IPS-11a (cell line): ENCODE data around the gene PMPCA.
A peak's percentile ranks its signal among the peaks of the same experiment; 100 is the strongest.

Experiments
- H3K4me3 ChIP-seq: one replicate; pipeline ENCODE4 v1.5.1; 2013; ENCODE audit warnings: low read depth, low read length, control low read depth

The PMPCA gene

GRCh38 chr9:136433043-136433715 is 22.7 kb downstream of the PMPCA start:
- no peak overlapping the region for H3K4me3 ChIP-seq

- H3K4me3 ChIP-seq: no peak overlapping the region
Observed at GRCh38 chr9:136433849-136434579, 23.6 kb downstream of the PMPCA start.

GRCh38 chr9:136434580-136435169 is 24.2 kb downstream of the PMPCA start:
- H3K4me3 ChIP-seq: no peak overlapping the region

- no peak overlapping the region for H3K4me3 ChIP-seq
Observed at GRCh38 chr9:136436055-136436634, 25.7 kb downstream of the PMPCA start.

GRCh38 chr9:136437430-136437829 is 27.0 kb downstream of the PMPCA start:
- no peak overlapping the region for H3K4me3 ChIP-seq

GRCh38 chr9:136437839-136438547 is 27.5 kb downstream of the PMPCA start:
- H3K4me3 ChIP-seq: peak overlapping the region; percentile 65

- H3K4me3 ChIP-seq: peak overlapping the region; percentile 65
Observed at GRCh38 chr9:136438548-136439480, 28.4 kb downstream of the PMPCA start.

- peak within 1 kb of the TSS; percentile 65 for H3K4me3 ChIP-seq
Observed at GRCh38 chr9:136439481-136440408, 29.3 kb downstream of the PMPCA start, which contains the start of gene INPP5E. Gene INPP5E (minus strand): TSS chr9:136439845. CDS start chr9:136439419, 426 bp downstream.

- H3K4me3 ChIP-seq: no peak overlapping the region
Observed at GRCh38 chr9:136441191-136441680, 30.8 kb downstream of the PMPCA start.

GRCh38 chr9:136441681-136442245 is 31.3 kb downstream of the PMPCA start:
- H3K4me3 ChIP-seq: no peak overlapping the region

- no peak overlapping the region for H3K4me3 ChIP-seq
Observed at GRCh38 chr9:136442265-136442664, 31.8 kb downstream of the PMPCA start.

GRCh38 chr9:136443087-136443486 is 32.6 kb downstream of the PMPCA start:
- H3K4me3 ChIP-seq: no peak overlapping the region

GRCh38 chr9:136443687-136444086 is 33.2 kb downstream of the PMPCA start:
- H3K4me3 ChIP-seq: no peak overlapping the region

- no peak overlapping the region for H3K4me3 ChIP-seq
Observed at GRCh38 chr9:136444102-136444501, 33.6 kb downstream of the PMPCA start.

- H3K4me3 ChIP-seq: no peak overlapping the region
Observed at GRCh38 chr9:136445799-136446198, 35.3 kb downstream of the PMPCA start.

- no peak overlapping the region for H3K4me3 ChIP-seq
Observed at GRCh38 chr9:136447173-136447778, 36.8 kb downstream of the PMPCA start.

- no peak overlapping the region for H3K4me3 ChIP-seq
Observed at GRCh38 chr9:136448655-136449054, 38.2 kb downstream of the PMPCA start.
